Hematopoietic multipotent progenitor cell (in vitro differentiated cells): ENCODE measurements around the gene CDK1. TPM values are rescaled to one million over a fixed set of nuclear protein-coding genes. Genes with fewer than 3 reads are reported as not detected.

ENCODE experiments used
- total RNA-seq: library from RNA; depleted of rRNA; stranded (reverse); fragments of >200 nt; gene quantifications from one replicate; pipeline ENCODE4 v1.2.3, GENCODE V29; 2012

CDK1 gene
- total RNA-seq, 1 donor, result 1.6 TPM

Other genes with a start within 250 kb of the CDK1 start
- 11.6 TPM for gene RHOBTB1, start 165.7 kb downstream of the CDK1 start, total RNA-seq